IMR-90 (cell line): ENCODE measurements around the gene EFEMP2. TPM values are rescaled to one million over a fixed set of nuclear protein-coding genes. Genes with fewer than 3 reads are reported as not detected.

Source experiments
- ATAC-seq: fragments of 200-7000 bp; cut with Tn5 transposase; 2 replicates; pipeline ENCODE4 v1.9.1; 2020; ENCODE audit warnings: low read depth, mild to moderate bottlenecking, moderate library complexity
- BruUV-seq: library from RNA; stranded (reverse); fragments of 400-500 nt; replicated peaks from 2 replicates; lab custom pipeline; 2021; lab: Mats Ljungman, UMichigan
- CTCF ChIA-PET: fragments of 300-600 bp; formaldehyde crosslinking; extraction: SDS; loops from one replicate; lab custom pipeline; 2021; ENCODE audit warnings: antibody characterized with exemption; lab: Yijun Ruan, JAX
- POLR2A ChIA-PET: fragments of 300-600 bp; sonication (Branson Sonifier 250); formaldehyde crosslinking; loops from one replicate; lab custom pipeline; 2022; ENCODE audit warnings: antibody characterized with exemption; ENCODE audit not compliant: unreplicated experiment; lab: Charles Lee
- DNase-seq: peaks from one replicate; pipeline ENCODE4 v3.0.0; 2013
- H2AFZ ChIP-seq: replicated peaks from 2 replicates; pipeline ENCODE3; 2013; ENCODE audit warnings: low read length, mild to moderate bottlenecking; ENCODE audit not compliant: poor library complexity
- H2AK5ac ChIP-seq: 2 replicates; pipeline ENCODE4 v1.6.1; 2013; ENCODE audit warnings: low read depth, low read length, inconsistent platforms
- H2AK9ac ChIP-seq: replicated peaks from 2 replicates; pipeline ENCODE3; 2013; ENCODE audit warnings: mild to moderate bottlenecking, low read depth, low read length, moderate library complexity; ENCODE audit not compliant: poor library complexity
- H2BK120ac ChIP-seq: 2 replicates; pipeline ENCODE4 v1.6.1; 2013; ENCODE audit warnings: low read depth, low read length, inconsistent platforms
- H2BK15ac ChIP-seq: 3 replicates; pipeline ENCODE4 v1.6.1; 2013; ENCODE audit warnings: low read depth, low read length, inconsistent platforms
- H2BK20ac ChIP-seq: 2 replicates; pipeline ENCODE4 v1.6.1; 2013; ENCODE audit warnings: low read depth, mild to moderate bottlenecking, inconsistent platforms, low read length, moderate library complexity
- H2BK5ac ChIP-seq: 2 replicates; pipeline ENCODE4 v1.6.1; 2013; ENCODE audit warnings: mild to moderate bottlenecking, low read depth, low read length, inconsistent platforms; ENCODE audit not compliant: poor library complexity, severe bottlenecking
- H3K14ac ChIP-seq: replicated peaks from 2 replicates; pipeline ENCODE4 v1.6.1; 2013; ENCODE audit warnings: low read depth, low read length, inconsistent platforms
- H3K18ac ChIP-seq: 2 replicates; pipeline ENCODE4 v1.6.1; 2013; ENCODE audit warnings: low read depth, low read length, control low read depth
- H3K23ac ChIP-seq: 2 replicates; pipeline ENCODE4 v1.6.1; 2013; ENCODE audit warnings: low read depth, low read length, inconsistent platforms
- H3K27ac ChIP-seq: 2 replicates; pipeline ENCODE4 v1.5.1; 2013; ENCODE audit warnings: mild to moderate bottlenecking, control low read depth, low read length; ENCODE audit not compliant: insufficient read depth
- H3K27me3 ChIP-seq: 2 replicates; pipeline ENCODE4 v1.6.1; 2013; ENCODE audit warnings: low read length; ENCODE audit not compliant: control insufficient read depth, insufficient read depth
- H3K36me3 ChIP-seq: 2 replicates; pipeline ENCODE4 v1.6.1; 2013; ENCODE audit warnings: low read length, mixed read lengths; ENCODE audit not compliant: control insufficient read depth, insufficient read depth
- H3K4ac ChIP-seq: 2 replicates; pipeline ENCODE4 v1.6.1; 2013; ENCODE audit warnings: low read depth, low read length, inconsistent platforms
- H3K4me1 ChIP-seq: 2 replicates; pipeline ENCODE4 v1.6.1; 2013; ENCODE audit warnings: low read length, mixed read lengths; ENCODE audit not compliant: control insufficient read depth, insufficient read depth
- H3K4me2 ChIP-seq: 2 replicates; pipeline ENCODE4 v1.6.1; 2013; ENCODE audit warnings: low read depth, mild to moderate bottlenecking, control low read depth, low read length, moderate library complexity
- H3K4me3 ChIP-seq: 2 replicates; pipeline ENCODE4 v1.5.1; 2013; ENCODE audit warnings: low read depth, mild to moderate bottlenecking, control low read depth, low read length, moderate library complexity; ENCODE audit not compliant: insufficient read depth
- H3K56ac ChIP-seq: 2 replicates; pipeline ENCODE4 v1.6.1; 2013; ENCODE audit warnings: low read length, inconsistent platforms; ENCODE audit not compliant: insufficient read depth; ENCODE audit errors: extremely low read depth
- H3K79me1 ChIP-seq, 2 experiments: 2 replicates each; pipeline ENCODE4 v1.6.1; 2013; ENCODE audit warnings: low read length in 2 of 2, inconsistent platforms in 1 of 2, low read depth in 1 of 2
- H3K9ac ChIP-seq: 2 replicates; pipeline ENCODE4 v1.6.1; 2013; ENCODE audit warnings: low read depth, low read length, control low read depth
- H3K9me1 ChIP-seq: 2 replicates; pipeline ENCODE4 v1.6.1; 2013; ENCODE audit warnings: low read length, inconsistent platforms; ENCODE audit not compliant: insufficient read depth
- H3K9me3 ChIP-seq: 2 replicates; pipeline ENCODE4 v1.6.1; 2013; ENCODE audit warnings: low read length; ENCODE audit not compliant: control insufficient read depth, insufficient read depth
- H4K20me1 ChIP-seq: 2 replicates; pipeline ENCODE4 v1.6.1; 2013; ENCODE audit warnings: low read length, inconsistent platforms; ENCODE audit not compliant: insufficient read depth
- H4K5ac ChIP-seq: 2 replicates; pipeline ENCODE4 v1.6.1; 2013; ENCODE audit warnings: mild to moderate bottlenecking, low read depth, low read length, control low read depth
- H4K8ac ChIP-seq, 2 experiments: 2 replicates each; pipeline ENCODE4 v1.6.1; 2013; ENCODE audit warnings: low read depth in 2 of 2, low read length in 2 of 2, control low read depth in 1 of 2, inconsistent platforms in 1 of 2
- H4K91ac ChIP-seq: 2 replicates; pipeline ENCODE4 v1.6.1; 2013; ENCODE audit warnings: low read depth, low read length, inconsistent platforms; ENCODE audit not compliant: insufficient read depth
- BHLHE40 ChIP-seq: fragments of 150-350 bp; IDR thresholded peaks from 2 replicates; pipeline ENCODE4 v1.6.1; 2016; ENCODE audit warnings: mild to moderate bottlenecking, low read depth, low read length
- CEBPB ChIP-seq: IDR thresholded peaks from 2 replicates; pipeline ENCODE4 v1.6.1; 2012; ENCODE audit warnings: low read depth, low read length, improper control_type of control experiment
- CHD1 ChIP-seq: IDR thresholded peaks from 2 replicates; pipeline ENCODE4 v1.6.1; 2012; ENCODE audit warnings: low read depth, low read length, improper control_type of control experiment
- ELK1 ChIP-seq: fragments of 150-350 bp; IDR thresholded peaks from 2 replicates; pipeline ENCODE4 v1.6.1; 2016; ENCODE audit warnings: low read depth, mild to moderate bottlenecking, low read length, moderate library complexity, borderline replicate concordance
- FOS ChIP-seq: fragments of 150-350 bp; IDR thresholded peaks from 2 replicates; pipeline ENCODE4 v1.6.1; 2016; ENCODE audit warnings: low read depth, low read length
- MAFK ChIP-seq: IDR thresholded peaks from 2 replicates; pipeline ENCODE4 v1.6.1; 2012; ENCODE audit warnings: low read depth, low read length, improper control_type of control experiment
- MAZ ChIP-seq: IDR thresholded peaks from 2 replicates; pipeline ENCODE4 v1.6.1; 2012; ENCODE audit warnings: low read depth, mild to moderate bottlenecking, low read length, improper control_type of control experiment, moderate library complexity, borderline replicate concordance
- NFE2L2 ChIP-seq: fragments of 150-350 bp; IDR thresholded peaks from 2 replicates; pipeline ENCODE4 v1.6.1; 2016; ENCODE audit warnings: low read depth, mild to moderate bottlenecking, low read length
- POLR2A ChIP-seq: IDR thresholded peaks from 2 replicates; pipeline ENCODE4 v1.6.1; 2012; ENCODE audit warnings: mild to moderate bottlenecking, low read depth, low read length
- RAD21 ChIP-seq: IDR thresholded peaks from 2 replicates; pipeline ENCODE4 v1.6.1; 2012; ENCODE audit warnings: low read length, improper control_type of control experiment
- RFX5 ChIP-seq: IDR thresholded peaks from 2 replicates; pipeline ENCODE4 v1.8.0; 2012; ENCODE audit warnings: low read depth, mild to moderate bottlenecking, low read length, moderate library complexity
- SMC3 ChIP-seq: fragments of 150-350 bp; IDR thresholded peaks from 2 replicates; pipeline ENCODE4 v1.6.1; 2016; ENCODE audit warnings: low read depth, mild to moderate bottlenecking, antibody characterized with exemption, low read length, moderate library complexity
- USF2 ChIP-seq: fragments of 150-350 bp; IDR thresholded peaks from 2 replicates; pipeline ENCODE4 v1.6.1; 2017; ENCODE audit warnings: mild to moderate bottlenecking, antibody characterized with exemption, low read length, low read depth
- WGBS, 2 experiments: methylation state at CpG; one replicate each; pipeline versions ENCODE4 v1.1.5 to v1.1.7; 2013; ENCODE audit warnings: missing lambda C conversion rate in 2 of 2; ENCODE audit not compliant: insufficient read length in 1 of 2; ENCODE audit errors: extremely low coverage in 2 of 2; 5-methylcytosine and 5-hydroxymethylcytosine counted together
- dilution Hi-C: fragments of 300-500 bp; cut with HindIII; formaldehyde crosslinking; loops from one replicate; pipeline ENCODE4 v1.14.3; 2018; ENCODE audit warnings: low sequenced_read_pairs; ENCODE audit not compliant: unreplicated experiment
- in situ Hi-C: fragments of 300-500 bp; cut with MboI; formaldehyde crosslinking; loops from 3 replicates; pipeline ENCODE4 v1.14.3; 2019; ENCODE audit warnings: low sequenced_read_pairs, inconsistent platforms, mixed read lengths
- intact Hi-C: fragments of 100-400 bp; cut with micrococcal nuclease; formaldehyde crosslinking; loops from 2 replicates; pipeline ENCODE4 v1.10.0; 2022
- polyA plus RNA-seq, 3 experiments: library from polyadenylated mRNA; depleted of rRNA; stranded (reverse); fragments of >200 nt; gene quantifications; 2 replicates each; pipeline ENCODE4 v1.2.3, GENCODE V29; 2012; ENCODE audit warnings: low replicate concordance in 1 of 3
- total RNA-seq: library from RNA; depleted of rRNA; stranded (reverse); fragments of >200 nt; gene quantifications from 2 replicates; pipeline ENCODE4 v1.2.3, GENCODE V29; 2012

Gene EFEMP2
- total and polyA plus RNA-seq, 2 of the 4 experiments (the other 2 are of a cell fraction) = 62.7 to 431 TPM

- Histone ChIP-seq H2AK5ac (0 out of 2 replicates have a peak overlapping the region, but pooled peaks have one; percentile 15), H2BK20ac (no peak overlapping the region), H3K4ac (peak overlapping the region; percentile 35; the same call in 1 of the 2 replicates), H2BK15ac (no peak overlapping the region), H4K91ac (no peak overlapping the region), H3K14ac (no peak overlapping the region), H3K27me3 (no peaks in the 10 kb centered on the region), H3K9ac (no peak overlapping the region), H3K56ac (no peak overlapping the region), H3K23ac (peak overlapping the region; percentile 51; the same call in 1 of the 2 replicates), H2BK120ac (no peak overlapping the region), H3K9me1 (peaks cover 18% of the 10 kb centered on the region; the same call in 1 of the 2 replicates), H3K36me3 (peaks cover 41% of the 10 kb centered on the region), H2AFZ (peak overlapping the region; percentile 14), H3K4me3 (no peak overlapping the region), H3K27ac (no peak overlapping the region), H4K8ac (no peak overlapping the region), H4K20me1 (peaks cover 48% of the 10 kb centered on the region), H3K4me2 (no peak overlapping the region), H3K9me3 (no peaks in the 10 kb centered on the region), H2BK5ac (no peak overlapping the region), H3K18ac (no peak overlapping the region), H4K5ac (no peak overlapping the region), H3K4me1 (no peaks in the 10 kb centered on the region; the same call in 1 of the 2 replicates), H2AK9ac (peak overlapping the region; percentile 65), H3K79me1 (peaks cover 19 to 37% of the 10 kb centered on the region in 2 experiments)
- WGBS, 2 experiments = 30% methylated on average over 4 of the region's 16 CpGs; no CpG with 5 or more reads in 1 of the 2 experiments
- POLR2A ChIA-PET = interaction anchor here (0.5 kb wide), 1 partner anchor 11 kb away, joined by 3 read pairs; no protein-coding TSS in a partner anchor
- in situ Hi-C loops = no loop called here
- CTCF ChIA-PET = no interaction called here
- TF ChIP-seq ELK1 (no peak), FOS (no peak), CHD1 (no peak), RAD21 (no peak), CEBPB (no peak), MAZ (no peak), RFX5 (no peak), USF2 (no peak), NFE2L2 (no peak), POLR2A (no peak), MAFK (no peak), SMC3 (no peak), BHLHE40 (no peak)
- intact Hi-C loops = no loop called here
- BruUV-seq = no TSS peak
- no peak for DNase-seq
- dilution Hi-C loops = no loop called here
- ATAC-seq = no peak
Measured at GRCh38 chr11:65849771-65850216, 22.8 kb downstream of the EFEMP2 start.
